Kidney glomerular epithelial cell (primary cell): ENCODE measurements around the gene TPP1.

Experiments used
- DNase-seq: peaks from one replicate; lab custom pipeline; 2025; lab: John Stamatoyannopoulos, UW

Gene TPP1

DNA sequence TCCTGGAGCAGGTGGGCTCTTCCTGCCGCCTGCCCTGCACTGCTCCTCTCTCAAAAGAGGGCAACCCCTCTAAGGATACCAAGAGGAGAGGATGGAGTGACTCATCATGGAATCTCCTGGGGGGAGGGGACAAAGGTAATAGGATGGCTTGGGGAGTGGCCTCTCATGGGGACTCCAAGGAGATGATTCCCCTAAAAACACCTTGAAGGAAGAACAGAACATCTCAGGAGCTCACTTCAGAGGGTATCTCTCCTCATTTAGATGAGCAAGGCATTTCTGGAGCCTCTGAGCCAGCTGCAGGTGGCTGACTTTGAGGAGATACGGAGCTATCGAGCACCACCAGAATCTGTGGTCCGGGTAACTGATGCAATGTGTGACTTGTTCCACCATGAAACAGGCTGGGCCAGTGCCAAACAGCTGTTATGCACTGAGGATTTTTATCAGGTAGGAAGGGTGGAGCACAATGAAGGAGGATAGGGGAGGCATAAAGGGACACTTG, 56.1 kb downstream of the TPP1 start:
- no peak for DNase-seq
